ENCODE data around the gene U2AF2. TPM values are rescaled to one million over a fixed set of nuclear protein-coding genes. Genes with fewer than 3 reads are reported as not detected.
"Not testable (repeated sequence)": the region's sequence is repeated elsewhere in the genome, so short reads cannot be mapped to it uniquely, and the experiment has no call there.

U2AF2 gene
- polyA plus RNA-seq, 1 donor (not counting 4 experiments of a cell fraction or from before 2014, with no cell fraction given), result 109 TPM

DNA sequence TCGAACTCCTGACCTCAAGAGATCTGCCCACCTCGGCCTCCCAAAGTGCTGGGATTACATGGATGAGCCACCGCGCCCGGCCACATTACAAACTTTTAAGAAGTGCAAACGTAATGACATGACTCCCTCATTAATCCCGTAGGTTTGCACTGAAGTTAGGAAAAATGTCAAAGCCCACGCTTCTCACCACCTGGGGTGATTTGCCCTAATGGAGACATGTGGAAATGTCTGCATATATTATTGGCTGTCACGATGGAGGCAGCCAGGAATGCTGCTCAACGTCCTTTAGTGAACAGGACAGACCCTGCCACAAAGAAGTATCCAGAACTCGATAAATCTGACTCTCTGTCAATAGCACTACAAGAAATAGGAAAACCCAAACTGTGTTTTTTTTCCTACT lies 62.4 kb downstream of the U2AF2 start:
- peaks cover 1% of the 10 kb centered on the region for H3K9me3 ChIP-seq (ENCODE audit: control insufficient read depth, low read depth, low read length)
- TF ChIP-seq, protein P1, sequence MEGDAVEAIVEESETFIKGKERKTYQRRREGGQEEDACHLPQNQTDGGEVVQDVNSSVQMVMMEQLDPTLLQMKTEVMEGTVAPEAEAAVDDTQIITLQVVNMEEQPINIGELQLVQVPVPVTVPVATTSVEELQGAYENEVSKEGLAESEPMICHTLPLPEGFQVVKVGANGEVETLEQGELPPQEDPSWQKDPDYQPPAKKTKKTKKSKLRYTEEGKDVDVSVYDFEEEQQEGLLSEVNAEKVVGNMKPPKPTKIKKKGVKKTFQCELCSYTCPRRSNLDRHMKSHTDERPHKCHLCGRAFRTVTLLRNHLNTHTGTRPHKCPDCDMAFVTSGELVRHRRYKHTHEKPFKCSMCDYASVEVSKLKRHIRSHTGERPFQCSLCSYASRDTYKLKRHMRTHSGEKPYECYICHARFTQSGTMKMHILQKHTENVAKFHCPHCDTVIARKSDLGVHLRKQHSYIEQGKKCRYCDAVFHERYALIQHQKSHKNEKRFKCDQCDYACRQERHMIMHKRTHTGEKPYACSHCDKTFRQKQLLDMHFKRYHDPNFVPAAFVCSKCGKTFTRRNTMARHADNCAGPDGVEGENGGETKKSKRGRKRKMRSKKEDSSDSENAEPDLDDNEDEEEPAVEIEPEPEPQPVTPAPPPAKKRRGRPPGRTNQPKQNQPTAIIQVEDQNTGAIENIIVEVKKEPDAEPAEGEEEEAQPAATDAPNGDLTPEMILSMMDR (optimal IDR thresholded peaks at IDR 0.05 in 1 of 3, IDR thresholded peaks at IDR 0.05 in 1 of 3, conservative IDR thresholded peaks at IDR 0.05 in 1 of 3; ENCODE audit: extremely low read depth in 1 of 3, insufficient read depth in 2 of 3, low read length in 3 of 3), result no peak
- no peak for TF ChIP-seq EZH2 (IDR thresholded peaks at IDR 0.05; ENCODE audit: low read length)
- no peaks in the 10 kb centered on the region for H3K4me1 ChIP-seq (ENCODE audit: control insufficient read depth, extremely low read depth, insufficient read depth, low read length)
- no peak overlapping the region for H2AFZ ChIP-seq (ENCODE audit: control insufficient read depth, low read length)
- dilution Hi-C loops (cut with MboI; ENCODE audit: extremely low pct_ligation_motif_present, low sequenced_read_pairs), result no loop called here
- no peaks in the 10 kb centered on the region for H3K79me2 ChIP-seq (ENCODE audit: control insufficient read depth, insufficient read depth, low read length)
- H3K9ac ChIP-seq (ENCODE audit: control insufficient read depth, extremely low read depth, insufficient read depth, low read length), result no peak overlapping the region
- DNase-seq (ENCODE audit: low read depth, low spot score), result no peak
- H3K36me3 ChIP-seq (ENCODE audit: control insufficient read depth in 2 of 2, extremely low read depth in 1 of 2, insufficient read depth in 2 of 2, low read length in 2 of 2), result no peaks in the 10 kb centered on the region
- no peak overlapping the region for H3K27ac ChIP-seq (ENCODE audit: control insufficient read depth, insufficient read depth, low read length)
- H3K27me3 ChIP-seq (ENCODE audit: control insufficient read depth, extremely low read depth, insufficient read depth, low read length), result no peaks in the 10 kb centered on the region
- no peaks in the 10 kb centered on the region for H4K20me1 ChIP-seq (ENCODE audit: control insufficient read depth, extremely low read depth, insufficient read depth, low read length)
- no peak overlapping the region for H3K4me3 ChIP-seq (ENCODE audit: control insufficient read depth in 2 of 3, extremely low read depth in 1 of 3, insufficient read depth in 2 of 3, low read depth in 1 of 3, low read length in 3 of 3)
- no peak for FAIRE-seq
- no peaks in the 10 kb centered on the region for H3K9me1 ChIP-seq (ENCODE audit: control insufficient read depth, extremely low read depth, insufficient read depth, low read length)
- no peak overlapping the region for H3K4me2 ChIP-seq (ENCODE audit: control insufficient read depth, extremely low read depth, insufficient read depth, low read depth, low read length)

DNA sequence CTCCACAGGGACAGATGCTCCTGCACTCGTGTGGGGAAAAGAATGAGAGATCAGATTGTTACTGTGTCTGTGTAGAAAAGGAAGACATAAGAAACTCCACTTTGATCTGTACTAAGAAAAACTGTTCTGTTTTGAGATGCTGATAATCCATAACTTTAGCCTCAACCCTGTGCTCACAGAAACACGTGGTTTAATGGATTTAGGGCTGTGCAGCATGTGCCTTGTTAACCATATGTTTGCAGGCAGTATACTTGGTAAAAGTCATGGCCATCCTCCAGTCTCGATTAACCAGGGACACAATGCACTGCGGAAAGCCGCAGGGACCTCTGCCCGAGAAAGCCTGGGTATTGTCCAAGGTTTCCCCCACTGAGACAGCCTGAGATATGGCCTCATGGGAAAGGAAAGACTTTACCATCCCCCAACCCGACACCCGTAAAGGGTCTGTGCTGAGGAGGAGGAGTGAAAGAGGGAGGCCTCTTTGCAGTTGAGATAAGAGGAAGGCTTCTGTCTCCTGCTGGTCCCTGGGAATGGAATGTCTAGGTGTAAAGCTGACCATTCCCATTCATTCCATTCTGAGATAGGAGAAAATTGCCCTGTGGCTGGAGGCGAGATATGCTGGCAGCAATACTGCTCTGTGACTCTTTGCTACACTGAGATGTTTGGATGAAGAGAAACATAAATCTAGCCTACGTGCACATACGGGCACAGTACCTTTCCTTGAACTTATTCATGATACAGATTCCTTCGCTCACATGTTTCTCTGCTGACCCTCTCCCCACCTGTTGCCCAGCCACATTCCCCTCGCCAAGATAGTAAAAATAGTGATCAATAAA lies 63.3 kb downstream of the U2AF2 start:
- H3K9me1 ChIP-seq (ENCODE audit: control insufficient read depth, extremely low read depth, insufficient read depth, low read length); H3K9me3 ChIP-seq (ENCODE audit: control insufficient read depth, low read depth, low read length); H4K20me1 ChIP-seq (ENCODE audit: control insufficient read depth, extremely low read depth, insufficient read depth, low read length); H3K4me2 ChIP-seq (ENCODE audit: control insufficient read depth, extremely low read depth, insufficient read depth, low read depth, low read length); DNase-seq (ENCODE audit: low read depth, low spot score); FAIRE-seq; H3K27ac ChIP-seq (ENCODE audit: control insufficient read depth, insufficient read depth, low read length); H3K36me3 ChIP-seq (ENCODE audit: control insufficient read depth in 2 of 2, extremely low read depth in 1 of 2, insufficient read depth in 2 of 2, low read length in 2 of 2); H3K4me1 ChIP-seq (ENCODE audit: control insufficient read depth, extremely low read depth, insufficient read depth, low read length); H3K9ac ChIP-seq (ENCODE audit: control insufficient read depth, extremely low read depth, insufficient read depth, low read length); dilution Hi-C loops (cut with MboI; ENCODE audit: extremely low pct_ligation_motif_present, low sequenced_read_pairs); H3K27me3 ChIP-seq (ENCODE audit: control insufficient read depth, extremely low read depth, insufficient read depth, low read length); H2AFZ ChIP-seq (ENCODE audit: control insufficient read depth, low read length); H3K79me2 ChIP-seq (ENCODE audit: control insufficient read depth, insufficient read depth, low read length); H3K4me3 ChIP-seq (ENCODE audit: control insufficient read depth in 2 of 3, extremely low read depth in 1 of 3, insufficient read depth in 2 of 3, low read depth in 1 of 3, low read length in 3 of 3): not testable (repeated sequence)

All from keratinocyte (primary cell).